ENCODE results near the gene SLC35G1.

SLC35G1 gene

DNA sequence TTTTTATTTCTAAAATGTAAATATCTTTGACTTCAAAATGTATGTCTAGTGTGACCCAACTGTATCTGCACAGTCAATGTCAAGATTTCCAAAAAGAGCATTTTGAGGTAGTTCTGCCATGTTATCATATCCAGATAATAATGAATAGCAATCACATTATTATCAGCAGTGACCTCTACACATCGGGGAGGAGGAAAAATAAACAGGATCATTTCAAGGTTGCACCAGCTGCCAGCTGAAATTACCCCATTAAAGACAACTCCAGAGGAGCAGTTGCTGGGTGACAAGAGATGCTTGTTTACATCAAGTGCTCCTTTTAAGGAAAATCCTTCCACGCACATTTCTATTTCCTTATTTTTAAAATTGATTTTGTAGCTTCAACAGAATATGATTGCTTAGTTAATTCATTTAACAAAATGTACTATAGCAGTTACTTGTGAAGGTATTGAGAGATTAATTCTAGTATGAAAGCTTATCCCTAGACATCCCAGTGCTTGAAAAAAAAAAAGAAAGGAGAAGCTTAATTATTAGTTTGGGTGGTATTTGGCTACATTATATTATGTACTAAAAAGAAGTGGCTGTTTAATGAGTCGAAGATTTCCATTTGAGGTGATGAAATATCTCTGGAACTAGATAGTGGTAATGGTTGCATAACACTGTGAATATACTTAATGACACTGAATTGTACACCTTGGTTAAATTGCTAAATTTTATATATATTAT, 19.3 kb upstream of the SLC35G1 start:
- Histone ChIP-seq H3K79me1 (ENCODE audit: low read length) (no peaks in the 10 kb centered on the region), H4K5ac (ENCODE audit: low read length) (no peak overlapping the region), H3K4me2 (ENCODE audit: low read length) (no peak overlapping the region), H2BK120ac (ENCODE audit: low read depth, low read length) (no peak overlapping the region), H2AK5ac (ENCODE audit: low read length) (no peak overlapping the region), H3K18ac (ENCODE audit: low read length) (no peak overlapping the region), H2BK5ac (ENCODE audit: low read length) (no peak overlapping the region), H4K8ac (ENCODE audit: low read depth, low read length) (no peak overlapping the region), H3K27ac (ENCODE audit: low read depth, low read length) (no peak overlapping the region), H3K4me3 (ENCODE audit: low read length) (no peak overlapping the region), H3K4ac (ENCODE audit: low read depth, low read length) (no peak overlapping the region), H3K36me3 (ENCODE audit: control insufficient read depth, insufficient read depth, low read length) (no peaks in the 10 kb centered on the region), H3K27me3 (ENCODE audit: insufficient read depth, low read length, poor library complexity) (no peaks in the 10 kb centered on the region), H3K4me1 (ENCODE audit: control insufficient read depth, low read depth, low read length) (peaks cover 5% of the 10 kb centered on the region), H3K23ac (ENCODE audit: low read length) (no peak overlapping the region), H3K79me2 (ENCODE audit: control insufficient read depth, insufficient read depth, low read length) (no peaks in the 10 kb centered on the region), H3K56ac (ENCODE audit: low read length) (no peak overlapping the region), H3K9ac (ENCODE audit: low read length) (no peak overlapping the region), H2BK15ac (replicated peaks; ENCODE audit: low read depth) (no peak overlapping the region)
- no peak for DNase-seq
- whole genome bisulfite sequencing (ENCODE audit: extremely low coverage, insufficient coverage, low lambda C conversion rate) = no CpG with 5 or more reads among the region's 3 CpGs

DNA sequence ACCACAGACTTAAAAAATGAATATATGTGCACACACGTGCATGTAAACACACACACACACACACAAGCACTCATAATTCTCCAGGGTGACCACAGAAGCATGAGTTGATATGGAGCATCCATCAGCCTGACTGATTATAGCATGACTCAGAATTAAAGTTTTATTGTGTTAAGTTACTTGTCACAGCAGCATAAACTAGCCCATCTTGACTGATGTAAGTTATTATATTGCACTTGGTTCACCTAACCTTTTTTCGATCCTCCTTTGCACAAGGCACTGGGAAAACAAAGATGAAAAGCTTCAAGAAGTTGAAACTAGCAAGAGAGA, 18.8 kb upstream of the SLC35G1 start:
- no CpG with 5 or more reads among the region's 2 CpGs for WGBS (ENCODE audit: extremely low coverage, insufficient coverage, low lambda C conversion rate)
- Histone ChIP-seq H2BK15ac (replicated peaks; ENCODE audit: low read depth) (no peak overlapping the region), H2AK5ac (ENCODE audit: low read length) (no peak overlapping the region), H3K9ac (ENCODE audit: low read length) (no peak overlapping the region), H2BK120ac (ENCODE audit: low read depth, low read length) (no peak overlapping the region), H3K79me1 (ENCODE audit: low read length) (no peaks in the 10 kb centered on the region), H4K8ac (ENCODE audit: low read depth, low read length) (no peak overlapping the region), H3K4me3 (ENCODE audit: low read length) (no peak overlapping the region), H3K27ac (ENCODE audit: low read depth, low read length) (no peak overlapping the region), H3K56ac (ENCODE audit: low read length) (no peak overlapping the region), H3K4me1 (ENCODE audit: control insufficient read depth, low read depth, low read length) (peaks cover 5% of the 10 kb centered on the region), H3K23ac (ENCODE audit: low read length) (no peak overlapping the region), H3K4ac (ENCODE audit: low read depth, low read length) (no peak overlapping the region), H3K36me3 (ENCODE audit: control insufficient read depth, insufficient read depth, low read length) (no peaks in the 10 kb centered on the region), H3K79me2 (ENCODE audit: control insufficient read depth, insufficient read depth, low read length) (no peaks in the 10 kb centered on the region), H2BK5ac (ENCODE audit: low read length) (no peak overlapping the region), H3K27me3 (ENCODE audit: insufficient read depth, low read length, poor library complexity) (no peaks in the 10 kb centered on the region), H4K5ac (ENCODE audit: low read length) (no peak overlapping the region), H3K18ac (ENCODE audit: low read length) (no peak overlapping the region), H3K4me2 (ENCODE audit: low read length) (no peak overlapping the region)
- DNase-seq = no peak

DNA sequence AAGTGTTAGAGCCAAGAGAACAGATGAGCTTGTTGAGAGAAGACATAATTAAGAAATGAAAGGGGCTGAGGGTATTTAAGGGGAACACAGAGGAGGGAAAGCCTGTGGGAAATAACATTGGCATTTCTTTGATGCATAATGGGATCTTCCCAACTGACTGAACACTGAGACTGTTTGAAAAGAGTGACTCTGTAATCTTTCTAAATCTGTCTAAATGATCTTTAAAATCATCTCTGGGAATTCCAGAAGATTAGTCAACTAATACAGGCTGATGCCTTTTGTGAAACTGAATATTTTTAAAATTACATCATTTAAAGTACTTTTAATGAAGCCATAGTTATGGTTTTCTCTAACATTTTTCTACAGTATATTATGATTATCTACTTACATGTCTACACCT, 17.4 kb upstream of the SLC35G1 start:
- no peak overlapping the region for H2AK5ac ChIP-seq (ENCODE audit: low read length)
- H4K5ac ChIP-seq (ENCODE audit: low read length) = no peak overlapping the region
- no peak for DNase-seq

DNA sequence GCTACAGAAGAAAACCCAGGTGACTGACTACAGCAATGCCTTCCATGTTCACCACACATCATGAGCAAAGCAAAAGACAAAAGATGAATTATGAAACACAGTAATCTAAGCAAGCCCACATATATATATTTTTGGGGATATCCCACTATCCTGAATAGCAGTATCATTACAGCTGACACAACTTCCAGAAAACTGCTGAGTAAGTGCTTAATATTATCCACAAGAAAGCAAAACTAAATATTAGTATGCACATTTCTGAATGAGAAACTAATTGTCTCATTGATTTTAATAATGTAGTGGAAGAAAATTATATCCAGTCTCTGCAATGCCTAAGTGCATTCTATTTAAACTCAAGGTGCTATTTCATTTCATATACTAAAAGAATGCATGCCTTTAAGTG, 14.5 kb upstream of the SLC35G1 start:
- H3K4me1 ChIP-seq (ENCODE audit: control insufficient read depth, low read depth, low read length) = no peaks in the 10 kb centered on the region
- H3K9ac ChIP-seq (ENCODE audit: low read length) = no peak overlapping the region
- no peak overlapping the region for H3K4me2 ChIP-seq (ENCODE audit: low read length)
- H4K8ac ChIP-seq (ENCODE audit: low read depth, low read length) = no peak overlapping the region
- H2BK5ac ChIP-seq (ENCODE audit: low read length) = no peak overlapping the region
- H3K27ac ChIP-seq (ENCODE audit: low read depth, low read length) = no peak overlapping the region
- DNase-seq = no peak
- no peak overlapping the region for H2AK5ac ChIP-seq (ENCODE audit: low read length)
- H3K18ac ChIP-seq (ENCODE audit: low read length) = no peak overlapping the region
- no peak overlapping the region for H2BK15ac ChIP-seq (replicated peaks; ENCODE audit: low read depth)
- no peak overlapping the region for H3K4me3 ChIP-seq (ENCODE audit: low read length)
- no peak overlapping the region for H4K5ac ChIP-seq (ENCODE audit: low read length)
- no peaks in the 10 kb centered on the region for H3K79me2 ChIP-seq (ENCODE audit: control insufficient read depth, insufficient read depth, low read length)
- H3K27me3 ChIP-seq (ENCODE audit: insufficient read depth, low read length, poor library complexity) = no peaks in the 10 kb centered on the region
- no peak overlapping the region for H3K23ac ChIP-seq (ENCODE audit: low read length)
- no peaks in the 10 kb centered on the region for H3K79me1 ChIP-seq (ENCODE audit: low read length)
- H3K56ac ChIP-seq (ENCODE audit: low read length) = no peak overlapping the region
- H3K4ac ChIP-seq (ENCODE audit: low read depth, low read length) = no peak overlapping the region
- H3K36me3 ChIP-seq (ENCODE audit: control insufficient read depth, insufficient read depth, low read length) = no peaks in the 10 kb centered on the region
- H2BK120ac ChIP-seq (ENCODE audit: low read depth, low read length) = no peak overlapping the region

More for the DNA sequence above, 17.4 kb upstream of the SLC35G1 start:
- Histone ChIP-seq H3K4me2 (ENCODE audit: low read length) (no peak overlapping the region), H3K18ac (ENCODE audit: low read length) (no peak overlapping the region), H3K4me3 (ENCODE audit: low read length) (no peak overlapping the region), H2BK15ac (replicated peaks; ENCODE audit: low read depth) (no peak overlapping the region), H3K23ac (ENCODE audit: low read length) (no peak overlapping the region), H3K79me2 (ENCODE audit: control insufficient read depth, insufficient read depth, low read length) (no peaks in the 10 kb centered on the region), H4K8ac (ENCODE audit: low read depth, low read length) (no peak overlapping the region), H3K4ac (ENCODE audit: low read depth, low read length) (no peak overlapping the region), H3K79me1 (ENCODE audit: low read length) (no peaks in the 10 kb centered on the region), H2BK120ac (ENCODE audit: low read depth, low read length) (no peak overlapping the region), H3K27me3 (ENCODE audit: insufficient read depth, low read length, poor library complexity) (no peaks in the 10 kb centered on the region), H3K27ac (ENCODE audit: low read depth, low read length) (no peak overlapping the region), H2BK5ac (ENCODE audit: low read length) (no peak overlapping the region), H3K56ac (ENCODE audit: low read length) (no peak overlapping the region), H3K4me1 (ENCODE audit: control insufficient read depth, low read depth, low read length) (peaks cover 5% of the 10 kb centered on the region), H3K36me3 (ENCODE audit: control insufficient read depth, insufficient read depth, low read length) (no peaks in the 10 kb centered on the region), H3K9ac (ENCODE audit: low read length) (no peak overlapping the region)

DNA sequence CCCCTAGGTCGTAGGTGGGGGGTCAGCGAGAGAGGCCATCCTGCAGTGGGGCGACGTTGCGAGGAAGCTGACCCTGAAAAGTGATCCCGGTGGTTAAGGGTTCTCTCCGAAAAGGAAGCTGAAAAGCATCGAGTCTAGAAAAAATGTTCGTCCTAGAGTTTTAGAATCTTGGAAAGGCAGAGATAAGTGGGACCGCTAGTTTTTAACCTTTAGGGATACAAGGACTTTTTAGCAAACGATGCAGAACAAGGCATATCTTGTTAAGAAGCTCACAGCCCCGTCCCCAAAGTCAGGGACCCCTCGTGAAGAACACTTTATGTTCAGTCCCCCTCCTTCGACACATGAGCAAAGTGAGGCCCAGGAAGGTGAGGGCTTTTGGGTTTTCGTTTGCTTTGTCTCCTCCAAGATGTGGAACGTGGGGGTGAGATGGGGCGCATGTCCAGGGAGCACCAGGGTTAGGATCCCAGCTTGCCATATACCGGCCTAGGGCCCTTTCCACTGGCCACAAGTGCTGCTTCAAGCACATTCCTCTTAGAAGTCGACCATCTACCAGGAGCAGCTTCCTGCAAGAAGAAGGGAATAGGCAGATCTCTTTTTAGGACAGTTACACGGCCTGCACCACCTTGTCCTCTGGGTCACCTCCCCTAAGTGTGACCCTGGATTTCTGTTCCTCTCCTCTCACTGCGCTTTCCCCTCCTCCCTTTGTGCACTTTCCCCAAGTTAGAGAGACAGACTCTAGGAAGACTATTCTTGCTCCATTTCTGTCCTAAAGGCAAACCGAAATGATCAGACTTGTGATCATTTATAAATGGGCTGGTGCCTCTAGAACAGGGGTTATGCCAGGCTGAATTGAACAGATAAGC, 969 bp downstream of the SLC35G1 start:
- H3K79me1 ChIP-seq (ENCODE audit: low read length) = peaks cover 2% of the 10 kb centered on the region
- no peak overlapping the region for H4K8ac ChIP-seq (ENCODE audit: low read depth, low read length)
- peak overlapping the region; percentile 94 for H3K56ac ChIP-seq (ENCODE audit: low read length)
- no peak overlapping the region for H2BK120ac ChIP-seq (ENCODE audit: low read depth, low read length)
- WGBS (ENCODE audit: extremely low coverage, insufficient coverage, low lambda C conversion rate) = no CpG with 5 or more reads among the region's 22 CpGs
- H3K4ac ChIP-seq (ENCODE audit: low read depth, low read length) = no peak overlapping the region
- peak overlapping the region; percentile 86 for H3K9ac ChIP-seq (ENCODE audit: low read length)
- no peak overlapping the region for H3K23ac ChIP-seq (ENCODE audit: low read length)
- H2BK15ac ChIP-seq (replicated peaks; ENCODE audit: low read depth) = no peak overlapping the region
- no peaks in the 10 kb centered on the region for H3K36me3 ChIP-seq (ENCODE audit: control insufficient read depth, insufficient read depth, low read length)
- no peak overlapping the region for H2BK5ac ChIP-seq (ENCODE audit: low read length)
- peak overlapping the region; percentile 75 for H3K4me2 ChIP-seq (ENCODE audit: low read length)
- H3K27ac ChIP-seq (ENCODE audit: low read depth, low read length) = no peak overlapping the region
- H3K27me3 ChIP-seq (ENCODE audit: insufficient read depth, low read length, poor library complexity) = no peaks in the 10 kb centered on the region
- H3K18ac ChIP-seq (ENCODE audit: low read length) = peak overlapping the region; percentile 44
- DNase-seq = peak; percentile 31
- peak overlapping the region; percentile 65 for H3K4me3 ChIP-seq (ENCODE audit: low read length)
- H4K5ac ChIP-seq (ENCODE audit: low read length) = no peak overlapping the region
- no peaks in the 10 kb centered on the region for H3K4me1 ChIP-seq (ENCODE audit: control insufficient read depth, low read depth, low read length)
- no peak overlapping the region for H2AK5ac ChIP-seq (ENCODE audit: low read length)
- H3K79me2 ChIP-seq (ENCODE audit: control insufficient read depth, insufficient read depth, low read length) = no peaks in the 10 kb centered on the region
